ACC112 (cell line): ENCODE results near the gene BCOR.

Experiments used
- H2AFZ ChIP-seq: fragments of 200-600 bp; sonication (generic); one replicate; pipeline ENCODE4 v1.6.0; 2017; ENCODE audit warnings: antibody characterized with exemption, low read length; ENCODE audit not compliant: unreplicated experiment
- H3K27ac ChIP-seq: fragments of 200-600 bp; sonication (generic); 2 replicates; pipeline ENCODE4 v1.5.1; 2014; ENCODE audit warnings: low read depth, mild to moderate bottlenecking, antibody characterized with exemption, low read length, moderate library complexity
- H3K27me3 ChIP-seq: fragments of 200-600 bp; sonication (generic); 2 replicates; pipeline ENCODE4 v1.6.1; 2014; ENCODE audit warnings: mild to moderate bottlenecking, antibody characterized with exemption, low read length, moderate library complexity, mixed read lengths; ENCODE audit not compliant: insufficient read depth
- H3K36me3 ChIP-seq: fragments of 200-600 bp; sonication (generic); 2 replicates; pipeline ENCODE4 v1.6.1; 2016; ENCODE audit warnings: mild to moderate bottlenecking, antibody characterized with exemption, low read length, moderate library complexity, mixed read lengths; ENCODE audit not compliant: insufficient read depth
- H3K4me1 ChIP-seq: fragments of 200-600 bp; sonication (generic); one replicate; pipeline ENCODE4 v1.6.1; 2016; ENCODE audit warnings: low read length, mixed read lengths; ENCODE audit not compliant: insufficient read depth, unreplicated experiment, control insufficient read depth
- H3K4me3 ChIP-seq: fragments of 200-600 bp; sonication (generic); 2 replicates; pipeline ENCODE4 v1.5.1; 2014; ENCODE audit warnings: mild to moderate bottlenecking, low read depth, low read length
- H3K79me2 ChIP-seq: fragments of 200-600 bp; sonication (generic); one replicate; pipeline ENCODE4 v1.6.0; 2016; ENCODE audit warnings: low read length; ENCODE audit not compliant: control insufficient read depth, unreplicated experiment, insufficient read depth

BCOR gene

DNA sequence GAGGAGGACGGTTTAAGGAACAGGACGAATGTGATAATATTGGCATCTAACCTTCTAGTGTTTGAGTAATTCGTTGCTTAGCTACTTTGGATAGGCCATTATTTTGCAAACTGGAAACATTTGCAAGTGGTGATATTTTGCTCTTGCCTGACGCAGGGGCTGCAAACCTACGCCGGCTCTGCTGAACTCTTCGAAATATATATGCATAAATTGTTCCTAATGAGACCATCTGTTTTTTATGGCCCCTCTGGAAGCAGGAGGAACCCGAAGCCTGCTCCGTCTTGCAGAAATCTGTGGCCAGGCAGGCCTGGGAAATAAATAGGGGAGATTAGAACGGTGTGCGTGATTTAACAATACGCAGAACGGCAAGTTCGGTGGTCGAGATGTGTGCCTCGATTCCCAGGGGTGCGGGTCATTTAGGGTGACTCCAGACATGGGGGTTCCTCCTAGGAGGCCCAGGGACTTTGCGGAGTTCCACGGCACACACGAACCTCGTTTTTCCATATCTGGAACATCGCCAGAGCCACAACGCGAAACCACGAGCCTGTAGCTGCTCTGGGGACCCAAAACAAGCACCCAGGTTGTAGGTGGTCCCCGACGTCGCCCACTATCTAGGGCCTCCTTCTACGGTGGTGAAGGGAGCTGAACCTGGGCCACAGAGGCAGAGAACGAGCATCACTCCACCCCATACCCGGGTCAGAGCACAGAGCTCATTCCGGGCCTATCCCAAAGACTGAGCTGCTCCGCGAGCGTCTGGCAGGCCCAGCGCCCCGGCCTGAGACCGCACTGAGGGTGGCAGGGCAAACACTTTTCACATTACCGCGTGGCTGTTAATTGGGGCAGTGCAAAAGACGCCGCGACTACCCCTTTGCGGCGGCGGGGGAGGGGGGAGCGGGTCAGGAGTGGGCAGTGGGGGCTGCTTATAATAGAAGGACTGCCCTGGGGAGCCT is 89.7 kb downstream of the BCOR start:
- peaks cover 11% of the 10 kb centered on the region for H3K4me1 ChIP-seq

DNA sequence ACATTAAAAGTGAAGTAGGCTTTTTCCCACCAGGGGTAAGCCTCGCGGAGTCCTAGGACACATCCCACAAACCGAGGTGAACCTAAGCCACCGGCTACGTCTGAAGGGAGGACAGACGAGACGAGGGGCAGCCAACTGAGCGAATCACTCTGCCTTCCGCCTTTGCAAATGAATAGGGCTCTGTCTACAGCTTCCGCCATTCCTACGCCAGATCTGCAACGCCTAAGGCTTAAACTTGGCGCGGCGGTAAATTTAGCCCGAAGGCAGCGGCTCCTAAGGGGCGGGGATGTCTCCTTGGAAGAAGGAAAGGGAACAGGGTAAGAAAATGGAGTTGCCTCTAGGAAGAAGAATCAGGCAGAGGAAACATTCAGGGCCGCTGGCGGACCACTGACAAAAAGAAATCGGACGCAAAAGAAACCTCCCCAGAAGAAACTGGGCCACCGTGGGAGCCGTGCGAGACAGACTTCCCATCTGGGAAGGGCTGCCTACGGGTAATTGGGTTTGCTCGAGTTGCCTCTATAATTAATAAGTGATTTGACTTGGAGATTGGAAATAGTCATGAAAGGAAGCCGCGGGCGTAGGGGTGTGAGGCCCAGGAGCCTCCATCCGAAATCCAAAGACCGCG is 90.5 kb downstream of the BCOR start:
- Histone ChIP-seq H3K27me3 (no peaks in the 10 kb centered on the region), H3K79me2 (no peaks in the 10 kb centered on the region), H3K36me3 (no peaks in the 10 kb centered on the region), H3K4me1 (peaks cover 11% of the 10 kb centered on the region), H3K4me3 (no peak overlapping the region), H2AFZ (no peak overlapping the region), H3K27ac (no peak overlapping the region)

More for the DNA sequence above, 89.7 kb downstream of the BCOR start:
- Histone ChIP-seq H2AFZ (no peak overlapping the region), H3K27me3 (no peaks in the 10 kb centered on the region), H3K4me3 (no peak overlapping the region), H3K27ac (no peak overlapping the region), H3K79me2 (no peaks in the 10 kb centered on the region), H3K36me3 (no peaks in the 10 kb centered on the region)

DNA sequence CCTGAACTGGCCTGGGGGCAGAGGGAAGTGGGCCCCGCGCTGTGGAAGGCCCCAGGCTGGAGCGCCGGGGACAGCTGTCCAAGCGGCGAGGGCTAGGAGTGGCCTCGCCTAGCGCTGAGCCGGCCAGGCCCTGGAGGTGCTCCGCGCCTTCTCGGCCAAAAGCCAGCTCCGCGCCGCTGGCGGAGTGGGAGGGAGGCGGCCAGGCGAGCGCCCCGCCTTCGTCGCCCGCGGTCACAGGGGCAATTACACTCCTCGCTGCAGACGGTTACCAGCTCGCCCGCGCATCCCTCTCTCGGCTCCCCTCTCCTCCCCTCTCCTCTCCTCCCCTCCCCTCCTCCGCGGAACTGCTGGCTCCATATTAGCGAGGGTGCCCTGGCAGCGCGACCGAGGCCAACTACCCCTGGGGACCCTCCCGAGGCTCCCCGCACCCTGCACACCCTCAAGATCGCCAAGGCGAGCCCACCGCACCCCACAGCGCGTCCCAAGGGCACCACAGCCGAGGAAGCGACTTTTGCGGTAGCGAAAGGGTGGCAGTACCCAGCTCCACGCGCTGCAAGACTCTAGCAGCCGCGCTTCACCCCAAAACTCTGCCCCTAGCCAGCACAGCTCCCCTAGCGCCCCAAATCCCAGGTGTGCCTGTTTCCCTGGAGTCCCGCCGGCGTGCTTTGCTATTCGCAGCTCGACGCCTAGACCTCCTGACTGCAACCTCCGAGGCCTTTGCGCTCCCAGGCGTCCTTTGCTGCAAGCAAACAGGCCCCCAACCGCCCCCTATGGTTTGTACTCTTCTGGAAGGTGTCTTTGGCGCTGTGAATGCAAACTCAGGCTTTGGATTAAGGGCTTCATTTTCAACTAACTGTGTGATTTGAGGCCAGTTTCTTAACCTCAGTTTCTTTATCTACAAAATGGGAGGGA is 91.4 kb downstream of the BCOR start:
- H3K36me3 ChIP-seq = no peaks in the 10 kb centered on the region
- no peak overlapping the region for H2AFZ ChIP-seq
- H3K27me3 ChIP-seq = no peaks in the 10 kb centered on the region
- H3K79me2 ChIP-seq = no peaks in the 10 kb centered on the region
- no peak overlapping the region for H3K4me3 ChIP-seq
- H3K27ac ChIP-seq = no peak overlapping the region
- H3K4me1 ChIP-seq = peaks cover 6% of the 10 kb centered on the region

DNA sequence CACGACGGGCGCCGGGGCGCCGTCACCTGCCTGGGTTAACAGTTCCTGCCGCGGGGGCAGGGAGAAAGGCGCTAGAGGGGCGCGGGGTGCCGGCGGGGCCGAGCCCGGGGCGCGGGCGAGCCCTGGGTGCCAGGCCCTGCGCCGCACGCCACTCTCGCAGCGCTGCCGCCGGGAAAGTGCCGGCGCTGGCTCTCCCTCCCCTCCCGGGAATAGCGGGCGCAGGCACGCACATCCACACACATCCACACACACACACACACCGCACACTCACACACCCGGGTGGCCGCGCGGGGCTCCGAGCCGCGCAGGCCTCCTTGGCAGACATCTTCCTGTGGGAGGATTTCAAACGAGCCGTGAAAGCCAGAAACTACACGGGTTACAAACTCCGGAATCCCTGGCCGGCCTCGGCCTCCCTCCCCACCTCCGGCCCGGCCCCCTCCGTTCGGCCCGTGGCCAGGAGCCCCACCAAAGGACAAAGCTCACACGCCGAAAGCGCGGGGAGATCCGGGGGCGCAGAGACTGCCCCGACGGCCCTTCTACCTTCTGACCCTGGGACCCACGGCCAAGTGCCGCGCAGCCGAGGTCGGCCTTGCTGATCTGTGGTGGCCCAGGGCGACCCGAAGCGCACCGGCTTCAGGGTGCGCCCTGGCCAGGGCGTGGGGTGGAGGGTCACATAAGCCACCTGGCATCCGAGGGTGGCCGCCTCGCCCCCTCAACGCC is 92.3 kb downstream of the BCOR start:
- Histone ChIP-seq H3K27me3 (no peaks in the 10 kb centered on the region), H3K79me2 (no peaks in the 10 kb centered on the region), H3K4me3 (no peak overlapping the region), H3K4me1 (peaks cover 3% of the 10 kb centered on the region), H2AFZ (no peak overlapping the region), H3K36me3 (no peaks in the 10 kb centered on the region), H3K27ac (no peak overlapping the region)

DNA sequence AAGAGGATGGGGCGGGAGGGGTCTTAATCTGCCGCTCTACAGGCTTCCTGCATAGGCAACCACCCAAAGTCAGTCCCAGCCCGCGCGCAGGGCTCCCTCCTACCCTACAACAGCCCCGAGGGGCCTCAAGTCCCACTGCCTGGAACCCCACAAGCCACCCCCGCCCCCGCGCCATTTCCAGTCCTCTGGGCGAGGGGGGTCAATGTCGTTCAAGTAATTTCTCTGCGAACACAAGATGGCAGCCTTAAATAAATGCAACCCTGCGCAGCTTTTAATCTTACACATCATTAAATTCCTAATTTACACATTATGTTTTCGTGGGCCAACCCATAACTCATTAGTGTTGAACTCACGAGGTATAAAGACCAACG is 92.9 kb downstream of the BCOR start:
- H3K4me3 ChIP-seq = no peak overlapping the region
- H3K27me3 ChIP-seq = no peaks in the 10 kb centered on the region
- H3K79me2 ChIP-seq = no peaks in the 10 kb centered on the region
- no peaks in the 10 kb centered on the region for H3K36me3 ChIP-seq
- no peak overlapping the region for H3K27ac ChIP-seq
- no peak overlapping the region for H2AFZ ChIP-seq
- H3K4me1 ChIP-seq = peaks cover 3% of the 10 kb centered on the region

DNA sequence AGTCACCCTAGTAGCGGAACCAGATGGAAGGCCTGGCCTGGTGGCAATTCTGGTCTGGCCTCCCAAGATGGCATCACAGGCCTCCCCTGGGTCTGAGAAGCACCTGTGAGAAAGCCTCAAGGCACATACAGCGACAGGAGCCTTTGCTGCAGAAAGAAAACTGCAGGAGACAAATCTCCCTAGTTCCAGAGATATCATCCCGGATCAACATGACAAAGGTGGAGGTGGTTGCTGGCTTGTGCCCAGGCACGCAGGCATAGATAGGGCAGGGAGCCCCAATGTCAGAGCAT is 93.6 kb downstream of the BCOR start:
- Histone ChIP-seq H3K27me3 (no peaks in the 10 kb centered on the region), H3K79me2 (no peaks in the 10 kb centered on the region), H3K27ac (no peak overlapping the region), H3K4me1 (peaks cover 3% of the 10 kb centered on the region), H2AFZ (no peak overlapping the region), H3K4me3 (no peak overlapping the region), H3K36me3 (no peaks in the 10 kb centered on the region)

DNA sequence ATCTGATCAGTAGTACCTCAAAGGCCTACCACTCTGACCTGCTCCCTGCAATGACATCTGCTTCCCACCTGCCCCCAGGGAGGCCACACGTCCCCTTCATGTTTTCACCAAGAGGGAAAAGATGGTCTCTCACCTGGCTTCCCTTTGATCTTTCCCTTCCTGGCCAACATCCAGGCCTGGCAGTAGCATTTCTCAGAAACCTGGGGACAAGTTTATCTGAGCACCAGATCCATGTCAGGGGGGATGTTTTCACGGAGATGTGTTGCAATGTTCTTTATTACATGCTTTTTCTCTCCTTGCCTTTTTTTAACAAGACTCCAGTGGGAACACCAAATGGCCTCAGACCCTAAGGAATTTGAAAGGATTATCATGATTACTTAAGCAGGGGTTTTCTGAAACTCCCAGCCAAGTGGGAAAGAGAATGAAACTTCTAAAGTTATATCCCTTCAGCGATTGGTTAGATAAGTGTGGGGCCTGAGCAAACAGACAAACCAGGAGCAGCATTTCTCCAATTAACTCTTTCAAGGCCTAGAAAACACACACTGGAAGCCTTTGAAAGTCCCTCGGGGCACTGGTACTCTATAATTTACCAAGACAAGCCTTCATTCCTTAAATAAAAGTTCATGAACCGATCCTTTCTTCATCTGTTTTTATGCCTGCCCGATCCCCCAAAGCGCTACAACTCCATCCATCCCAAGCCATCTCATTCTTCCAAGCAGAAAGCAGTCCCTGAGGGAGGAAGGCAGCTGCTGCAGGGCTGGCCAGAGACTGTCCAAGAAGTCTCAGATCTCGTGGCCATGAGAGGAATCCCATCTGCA is 94.1 kb downstream of the BCOR start:
- no peaks in the 10 kb centered on the region for H3K27me3 ChIP-seq
- no peak overlapping the region for H2AFZ ChIP-seq
- no peaks in the 10 kb centered on the region for H3K36me3 ChIP-seq
- no peak overlapping the region for H3K4me3 ChIP-seq
- no peaks in the 10 kb centered on the region for H3K79me2 ChIP-seq
- no peak overlapping the region for H3K27ac ChIP-seq
- no peaks in the 10 kb centered on the region for H3K4me1 ChIP-seq

DNA sequence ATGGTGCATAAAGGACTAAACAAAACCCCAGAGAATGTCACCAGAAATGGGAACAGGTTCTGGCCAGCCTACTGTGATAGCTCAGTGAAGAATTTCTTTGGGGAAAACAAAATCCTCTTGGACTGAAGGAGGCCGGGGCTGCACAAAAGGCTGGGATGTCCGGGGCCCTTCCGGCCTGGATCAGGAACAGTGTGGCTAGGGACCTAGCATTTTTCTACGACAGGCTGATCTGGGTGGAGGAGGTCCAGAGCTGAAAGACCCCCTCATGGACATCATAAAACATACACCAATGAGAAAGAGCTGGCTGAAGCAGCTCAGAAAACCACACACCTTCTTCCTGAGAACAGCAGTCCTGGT is 94.7 kb downstream of the BCOR start:
- Histone ChIP-seq H3K79me2 (no peaks in the 10 kb centered on the region), H3K27me3 (no peaks in the 10 kb centered on the region), H2AFZ (no peak overlapping the region), H3K27ac (no peak overlapping the region), H3K36me3 (no peaks in the 10 kb centered on the region), H3K4me3 (no peak overlapping the region), H3K4me1 (no peaks in the 10 kb centered on the region)
